ENCODE data around the gene MYO7A. TPM values are rescaled to one million over a fixed set of nuclear protein-coding genes. Genes with fewer than 3 reads are reported as not detected.

The MYO7A gene
- total RNA-seq, 1 donor from 2014 or later, result 8.3 TPM

DNA sequence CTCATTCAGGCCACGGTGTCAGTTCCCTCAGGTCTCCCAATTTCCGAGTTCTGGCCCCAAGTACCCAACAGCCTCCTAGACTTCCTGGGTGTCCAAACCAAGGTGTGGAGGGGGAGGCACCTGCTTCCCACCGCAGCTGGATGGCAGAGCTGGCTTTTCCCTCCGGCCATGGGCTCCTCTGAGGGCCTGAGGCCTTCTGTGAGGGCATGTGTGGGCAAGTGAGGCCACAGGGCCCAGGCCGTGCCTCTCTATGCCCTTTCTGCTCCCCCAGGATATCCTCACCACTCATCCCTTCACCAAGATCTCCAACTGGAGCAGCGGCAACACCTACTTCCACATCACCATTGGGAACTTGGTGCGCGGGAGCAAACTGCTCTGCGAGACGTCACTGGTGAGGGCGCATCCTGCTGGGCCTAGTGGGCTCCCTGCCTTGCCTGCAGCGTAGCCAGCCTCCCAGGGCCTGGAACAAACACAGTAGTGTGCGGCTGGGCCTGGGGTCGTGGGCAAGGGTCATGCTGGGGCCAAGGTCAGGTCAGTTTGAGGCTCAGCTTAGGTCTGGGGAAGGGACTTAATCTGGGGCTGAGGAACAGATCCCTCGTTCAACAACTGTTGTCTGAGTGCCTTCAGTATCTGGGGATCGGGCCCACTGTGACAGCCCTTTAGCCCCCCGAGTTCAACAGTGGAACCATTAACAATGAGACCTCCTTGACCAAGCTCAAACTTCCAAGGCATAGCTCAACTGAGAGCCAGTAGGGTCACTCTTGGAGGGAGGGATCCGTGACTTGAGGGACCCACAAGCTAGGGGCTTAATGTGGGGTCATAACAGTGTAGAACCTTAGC lies 85.8 kb downstream of the MYO7A start:
- no peak for DNase-seq (ENCODE audit: low read depth in 2 of 2)

- DNase-seq (ENCODE audit: low read depth in 2 of 2), result no peak
These were observed 86.5 kb downstream of the MYO7A start for GRCh38 chr11:77214557-77214956.

DNA sequence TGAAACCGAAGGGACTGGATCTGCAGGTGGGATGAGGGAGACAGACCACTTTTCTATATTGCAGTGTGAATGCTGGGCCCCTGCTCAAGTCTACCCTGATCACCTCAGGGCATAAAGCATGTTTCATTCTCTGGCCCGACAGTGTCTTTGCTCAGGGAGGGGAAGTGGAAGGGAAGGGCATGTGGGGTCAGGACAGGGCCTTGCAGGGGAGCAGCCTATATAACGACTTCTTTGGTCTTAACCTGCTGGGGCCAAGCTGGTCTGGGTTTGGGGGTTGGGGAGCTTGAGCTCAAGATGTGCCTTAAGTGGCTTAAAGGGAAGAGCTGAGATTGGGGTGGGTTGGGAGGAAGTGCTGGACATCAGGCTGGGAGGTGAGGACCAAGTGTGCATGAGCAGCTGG lies 87.1 kb downstream of the MYO7A start:
- DNase-seq (ENCODE audit: low read depth in 2 of 2), result no peak

DNA sequence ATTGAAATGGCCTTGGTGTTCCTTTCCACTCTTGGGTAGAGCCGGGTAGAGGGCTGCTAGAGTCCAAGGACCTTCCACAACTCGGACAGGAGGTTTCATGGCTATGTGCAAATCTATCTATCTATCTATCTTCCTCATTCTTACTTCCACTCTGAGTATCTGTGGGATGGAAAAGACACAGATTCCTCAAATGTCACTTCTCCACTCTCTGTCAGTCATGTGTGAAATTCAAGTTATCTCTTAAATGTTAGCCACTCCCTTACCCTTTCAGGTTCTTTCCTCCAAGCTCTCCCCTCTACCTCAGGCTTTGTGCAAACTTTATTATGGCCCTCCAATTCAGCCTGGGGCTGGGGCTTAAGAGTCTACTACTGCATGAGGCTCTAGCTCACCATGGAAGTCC lies 89.1 kb downstream of the MYO7A start:
- DNase-seq (ENCODE audit: low read depth in 2 of 2), result no peak

- DNase-seq (ENCODE audit: low read depth in 2 of 2), result no peak
These were observed 95.8 kb downstream of the MYO7A start for GRCh38 chr11:77223797-77224196.

GRCh38 chr11:77230878-77231605 lies 103.0 kb downstream of the MYO7A start:
- DNase-seq (ENCODE audit: low read depth in 2 of 2), result no peak

DNA sequence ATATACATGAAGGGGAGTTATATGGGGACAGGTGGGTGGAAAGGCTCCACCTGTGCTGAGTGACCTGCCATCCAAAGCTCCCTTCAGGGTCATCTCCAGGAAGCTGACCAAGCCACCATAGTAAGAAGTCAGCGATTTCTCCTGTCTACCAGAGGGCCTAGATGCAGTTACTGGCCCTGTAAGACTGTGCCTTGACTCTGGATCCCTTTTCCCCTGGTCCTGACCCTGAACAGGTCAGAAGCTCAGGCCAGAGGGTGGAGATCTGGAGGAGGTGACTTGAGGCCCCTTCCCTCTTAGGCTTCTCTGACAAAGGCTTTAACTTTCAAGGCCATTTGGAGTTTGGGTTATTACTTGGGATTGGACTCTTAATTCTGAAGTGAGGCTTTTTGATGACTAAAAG lies 103.8 kb downstream of the MYO7A start:
- DNase-seq (ENCODE audit: low read depth in 2 of 2), result no peak

DNA sequence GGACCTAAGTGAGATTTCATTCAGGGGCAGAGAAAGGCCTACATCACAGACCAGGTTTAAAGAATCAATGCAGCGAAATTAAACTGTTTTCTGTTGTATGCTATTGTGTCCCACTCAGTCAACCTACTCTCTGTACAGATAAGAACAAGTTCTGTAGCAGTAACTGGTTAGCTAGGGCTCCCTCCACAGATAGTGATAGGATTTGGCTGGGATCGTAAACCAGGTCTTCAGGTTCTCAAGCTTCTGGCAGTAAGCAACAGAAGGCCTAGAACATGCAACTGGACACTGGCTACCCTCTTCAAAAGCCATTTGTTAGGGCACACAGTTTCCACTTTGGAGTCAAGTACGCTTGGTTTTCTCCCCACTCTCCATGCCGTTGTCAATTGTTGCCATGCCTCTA lies 104.2 kb downstream of the MYO7A start:
- no peak for DNase-seq (ENCODE audit: low read depth in 2 of 2)

DNA sequence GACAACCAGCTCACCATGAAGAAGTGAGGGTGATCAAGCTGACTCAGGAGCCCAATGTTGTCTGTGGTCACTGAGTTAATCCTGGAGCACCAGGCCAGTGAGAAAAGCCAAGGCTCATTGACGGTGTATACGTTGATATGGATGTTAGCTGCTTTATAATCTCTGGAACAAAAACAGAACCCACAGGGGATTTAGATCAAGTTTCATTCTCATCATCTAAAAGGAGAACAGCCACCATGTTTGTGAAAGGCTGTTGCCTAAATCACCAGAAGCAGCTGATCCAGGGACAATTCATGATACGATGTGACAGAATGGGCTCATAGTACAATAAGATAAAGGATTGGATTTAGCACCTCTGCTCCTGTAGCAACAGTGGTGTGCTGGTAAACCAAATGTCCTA lies 105.0 kb downstream of the MYO7A start:
- DNase-seq (ENCODE audit: low read depth in 2 of 2), result no peak

DNA sequence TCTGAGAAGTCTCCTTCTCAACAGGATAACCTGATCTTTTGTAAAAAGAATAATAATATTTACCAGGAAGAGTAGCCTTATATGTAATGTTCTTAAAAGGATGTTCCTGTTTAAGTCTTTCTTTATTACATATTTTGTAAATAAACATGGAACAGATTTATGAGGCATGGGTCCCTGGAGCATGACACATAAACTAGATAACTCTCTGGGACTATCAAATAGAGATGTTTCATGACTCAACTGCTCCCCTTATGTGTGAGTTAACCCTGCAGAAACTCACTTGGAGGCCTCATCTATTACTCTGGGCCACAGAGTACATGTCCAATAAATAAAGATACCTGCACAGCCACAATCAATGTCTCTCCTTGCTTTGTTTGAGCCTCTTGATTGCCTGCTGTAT lies 108.9 kb downstream of the MYO7A start:
- no peak for DNase-seq (ENCODE audit: low read depth in 2 of 2)

GRCh38 chr11:77244277-77245027 lies 116.4 kb downstream of the MYO7A start:
- peak; percentile 3 to 70 for DNase-seq (ENCODE audit: low read depth in 2 of 2)

DNA sequence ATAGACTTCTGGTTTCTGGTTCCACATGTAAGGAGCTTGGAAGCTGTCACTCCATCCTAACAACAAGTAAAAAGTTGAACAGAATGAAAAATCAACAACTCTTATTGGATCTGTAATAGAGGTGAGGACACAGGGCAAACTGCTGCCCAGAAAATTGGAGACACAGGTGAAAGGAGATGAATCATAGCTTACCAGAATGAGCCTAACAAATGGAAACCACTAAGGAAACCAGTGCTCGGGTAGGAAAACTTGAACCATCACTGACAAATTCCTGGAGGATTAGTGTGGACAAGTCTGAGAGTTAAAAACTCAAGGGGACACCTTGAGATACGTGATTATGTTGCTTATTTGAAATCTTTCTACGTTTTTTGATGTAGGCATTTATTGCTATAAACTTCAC lies 121.4 kb downstream of the MYO7A start:
- DNase-seq (ENCODE audit: low read depth in 2 of 2), result peak in 1 of 2 donors; percentile 10

DNA sequence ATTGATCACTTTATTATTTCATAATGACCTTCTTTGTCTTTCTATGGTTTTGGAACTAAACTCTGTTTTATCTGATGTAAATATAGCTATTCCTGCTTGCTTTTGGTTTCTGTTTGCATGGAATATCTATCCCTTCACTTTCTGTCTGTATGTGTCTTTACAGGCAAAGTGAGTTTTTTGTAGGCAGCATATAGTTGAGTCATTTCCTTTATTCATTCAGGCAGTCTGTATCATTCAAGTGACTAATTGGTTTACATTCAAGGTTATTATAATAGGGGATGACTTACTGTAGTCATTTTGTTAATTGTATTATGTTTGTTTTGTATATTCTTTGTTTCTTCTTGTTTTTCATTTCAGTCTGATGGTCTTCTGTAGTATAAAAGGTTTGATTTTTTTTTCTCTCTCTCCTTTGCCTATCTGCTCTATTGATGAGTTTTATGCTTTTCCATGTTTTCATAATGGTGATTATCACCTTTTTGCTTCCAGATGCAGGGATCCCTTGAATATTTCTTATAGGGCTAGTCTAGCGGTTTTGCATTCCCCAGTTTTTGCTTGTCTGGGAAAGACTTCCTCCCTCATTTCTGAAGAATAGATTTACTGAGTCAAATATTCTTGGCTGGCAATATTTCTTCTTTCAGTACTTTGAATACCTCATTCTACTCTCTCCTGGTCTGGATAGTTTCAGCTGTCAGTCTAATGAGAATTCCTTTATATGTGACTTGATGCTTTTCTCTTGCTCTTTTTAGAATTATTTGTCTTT lies 123.0 kb downstream of the MYO7A start:
- peak in 1 of 2 donors; percentile 58 for DNase-seq (ENCODE audit: low read depth in 2 of 2)

- no peak for DNase-seq (ENCODE audit: low read depth in 2 of 2)
These were observed 124.7 kb downstream of the MYO7A start for GRCh38 chr11:77252555-77253270.

DNA sequence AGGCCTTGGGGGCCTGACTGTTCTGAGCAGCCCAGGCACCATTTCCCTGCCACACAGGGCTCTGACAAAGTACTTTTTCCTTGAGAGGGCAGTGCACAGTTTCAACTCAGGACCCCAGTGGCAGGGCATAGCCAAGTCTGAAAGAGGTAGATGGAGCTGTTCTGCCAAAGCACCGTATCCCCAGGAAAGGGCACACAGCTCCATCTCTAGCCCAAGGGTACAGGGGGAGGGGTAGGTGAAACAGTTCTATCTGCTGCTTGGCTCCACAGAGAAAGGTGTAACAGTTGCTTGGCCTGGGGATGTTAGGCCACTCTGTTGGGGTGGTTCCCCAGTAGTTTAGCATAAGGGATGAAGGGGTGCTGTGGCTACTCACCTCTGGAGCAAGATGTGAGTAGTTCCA lies 125.6 kb downstream of the MYO7A start:
- DNase-seq (ENCODE audit: low read depth in 2 of 2), result no peak

- DNase-seq (ENCODE audit: low read depth in 2 of 2), result no peak
These were observed 131.6 kb downstream of the MYO7A start for GRCh38 chr11:77259641-77260040.

DNA sequence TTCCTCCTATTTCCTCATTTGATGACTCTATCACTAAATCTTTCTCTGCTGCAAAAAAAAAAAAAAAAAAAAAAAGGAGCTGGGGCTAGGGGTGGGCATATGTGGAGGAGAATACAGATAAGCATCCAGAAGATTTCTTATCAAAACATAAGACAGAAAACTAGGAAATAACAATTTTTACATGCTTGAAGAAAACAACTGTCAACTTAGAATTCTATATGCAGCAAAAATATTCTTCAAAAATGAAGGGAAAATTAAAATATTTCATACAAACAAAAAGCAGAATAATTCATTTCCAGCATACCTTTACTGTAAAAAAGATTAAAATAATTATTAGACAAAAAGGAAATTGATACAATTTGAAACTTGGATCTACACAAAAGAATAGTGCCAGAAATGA lies 134.8 kb downstream of the MYO7A start:
- DNase-seq (ENCODE audit: low read depth in 2 of 2), result no peak
